ENCODE measurements around the gene PIK3C3.

PIK3C3 gene

GRCh38 chr18:42068030-42068429 is 113.0 kb downstream of the PIK3C3 start:
- in situ Hi-C loops (cut with HindIII; ENCODE audit: low sequenced_read_pairs) = no loop called here
- no peak for DNase-seq (ENCODE audit: low read depth)
- TF ChIP-seq, protein P1, sequence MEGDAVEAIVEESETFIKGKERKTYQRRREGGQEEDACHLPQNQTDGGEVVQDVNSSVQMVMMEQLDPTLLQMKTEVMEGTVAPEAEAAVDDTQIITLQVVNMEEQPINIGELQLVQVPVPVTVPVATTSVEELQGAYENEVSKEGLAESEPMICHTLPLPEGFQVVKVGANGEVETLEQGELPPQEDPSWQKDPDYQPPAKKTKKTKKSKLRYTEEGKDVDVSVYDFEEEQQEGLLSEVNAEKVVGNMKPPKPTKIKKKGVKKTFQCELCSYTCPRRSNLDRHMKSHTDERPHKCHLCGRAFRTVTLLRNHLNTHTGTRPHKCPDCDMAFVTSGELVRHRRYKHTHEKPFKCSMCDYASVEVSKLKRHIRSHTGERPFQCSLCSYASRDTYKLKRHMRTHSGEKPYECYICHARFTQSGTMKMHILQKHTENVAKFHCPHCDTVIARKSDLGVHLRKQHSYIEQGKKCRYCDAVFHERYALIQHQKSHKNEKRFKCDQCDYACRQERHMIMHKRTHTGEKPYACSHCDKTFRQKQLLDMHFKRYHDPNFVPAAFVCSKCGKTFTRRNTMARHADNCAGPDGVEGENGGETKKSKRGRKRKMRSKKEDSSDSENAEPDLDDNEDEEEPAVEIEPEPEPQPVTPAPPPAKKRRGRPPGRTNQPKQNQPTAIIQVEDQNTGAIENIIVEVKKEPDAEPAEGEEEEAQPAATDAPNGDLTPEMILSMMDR (IDR thresholded peaks at IDR 0.05; ENCODE audit: low read depth, low read length, missing control alignments) = no peak
- no peak overlapping the region for H3K4me3 ChIP-seq (ENCODE audit: low read depth, low read length)

DNA sequence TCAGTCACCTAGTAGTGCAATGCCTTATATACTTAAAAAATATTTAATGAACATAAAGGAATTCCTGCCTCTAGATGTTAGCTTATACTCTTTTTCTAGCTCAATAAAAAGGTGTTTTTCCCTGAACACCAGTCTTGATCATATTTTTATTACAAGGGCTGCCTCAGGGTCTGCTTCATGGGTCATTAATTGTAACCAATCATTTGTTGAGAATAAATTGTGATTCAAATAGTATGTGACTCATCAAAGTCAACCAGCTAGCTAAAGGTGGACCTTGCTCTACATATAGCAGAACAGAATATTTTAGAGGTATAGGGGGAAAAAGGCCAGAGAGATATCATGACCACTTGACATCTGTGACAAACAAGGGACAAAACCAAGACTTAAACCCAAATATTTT is 114.0 kb downstream of the PIK3C3 start:
- H3K4me3 ChIP-seq (ENCODE audit: low read depth, low read length) = no peak overlapping the region
- TF ChIP-seq, protein P1 (IDR thresholded peaks at IDR 0.05; ENCODE audit: low read depth, low read length, missing control alignments) = no peak
- in situ Hi-C loops (cut with HindIII; ENCODE audit: low sequenced_read_pairs) = no loop called here
- DNase-seq (ENCODE audit: low read depth) = no peak

DNA sequence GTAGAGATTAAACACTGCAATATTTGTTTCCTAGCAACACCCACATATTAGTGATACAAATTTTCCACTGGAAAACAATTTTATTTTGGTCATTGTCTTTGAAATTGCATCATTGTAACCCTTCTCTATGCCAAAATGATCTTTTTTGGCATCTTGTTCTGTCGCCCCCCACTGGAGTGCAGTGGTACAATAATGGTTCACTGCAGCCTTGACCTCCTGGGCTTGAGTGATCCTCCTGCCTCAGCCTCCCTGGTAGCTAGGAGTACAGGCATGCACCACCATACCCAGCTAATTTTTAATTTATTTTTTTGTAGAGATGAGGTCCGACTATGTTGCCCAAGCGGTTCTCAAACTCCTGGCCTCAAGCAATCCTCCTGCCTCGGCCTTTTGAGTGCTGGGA is 117.4 kb downstream of the PIK3C3 start:
- TF ChIP-seq, protein P1 (IDR thresholded peaks at IDR 0.05; ENCODE audit: low read depth, low read length, missing control alignments) = no peak
- DNase-seq (ENCODE audit: low read depth) = no peak
- in situ Hi-C loops (cut with HindIII; ENCODE audit: low sequenced_read_pairs) = no loop called here
- no peak overlapping the region for H3K4me3 ChIP-seq (ENCODE audit: low read depth, low read length)

DNA sequence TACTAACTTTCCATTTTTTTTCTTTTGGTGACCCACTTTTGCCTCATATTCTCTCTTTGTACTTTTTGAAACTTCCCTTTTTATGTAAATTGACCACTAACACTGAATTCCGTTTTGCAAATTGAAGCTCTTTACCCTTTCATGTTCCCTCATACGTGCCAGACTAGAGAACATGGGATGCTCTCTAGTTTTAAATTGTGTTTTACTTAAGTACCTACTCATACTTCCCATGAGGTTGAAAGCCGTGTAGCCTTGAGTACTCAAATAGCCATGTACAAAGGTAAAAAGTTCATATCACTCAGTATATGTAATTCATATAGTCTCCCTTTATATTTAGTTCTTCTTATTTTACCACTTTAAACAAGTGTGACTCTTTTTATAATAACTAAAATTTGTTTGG is 119.7 kb downstream of the PIK3C3 start:
- in situ Hi-C loops (cut with HindIII; ENCODE audit: low sequenced_read_pairs) = no loop called here
- H3K4me3 ChIP-seq (ENCODE audit: low read depth, low read length) = no peak overlapping the region
- TF ChIP-seq, protein P1 (IDR thresholded peaks at IDR 0.05; ENCODE audit: low read depth, low read length, missing control alignments) = no peak
- DNase-seq (ENCODE audit: low read depth) = no peak

DNA sequence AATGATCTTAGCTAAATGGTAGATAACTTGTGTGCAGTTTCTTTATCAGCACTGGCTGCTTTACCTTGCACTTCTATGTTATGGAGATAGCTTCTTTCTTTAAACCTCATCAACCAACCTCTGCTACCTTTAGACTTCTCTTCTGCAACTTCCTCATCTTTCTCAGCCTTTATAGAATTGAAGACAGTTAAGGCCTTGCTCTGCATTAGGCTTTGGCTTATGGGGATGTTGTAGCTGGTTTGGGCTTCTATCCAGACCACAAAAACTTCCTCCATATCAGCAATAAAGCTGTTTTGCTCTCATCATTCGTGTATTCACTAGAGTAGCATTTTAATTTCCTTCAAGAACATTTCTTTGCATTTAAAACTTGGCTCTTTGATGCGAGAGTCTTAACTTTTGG is 123.7 kb downstream of the PIK3C3 start:
- H3K4me3 ChIP-seq (ENCODE audit: low read depth, low read length) = no peak overlapping the region
- TF ChIP-seq, protein P1 (IDR thresholded peaks at IDR 0.05; ENCODE audit: low read depth, low read length, missing control alignments) = no peak
- DNase-seq (ENCODE audit: low read depth) = peak; percentile 39
- in situ Hi-C loops (cut with HindIII; ENCODE audit: low sequenced_read_pairs) = no loop called here

DNA sequence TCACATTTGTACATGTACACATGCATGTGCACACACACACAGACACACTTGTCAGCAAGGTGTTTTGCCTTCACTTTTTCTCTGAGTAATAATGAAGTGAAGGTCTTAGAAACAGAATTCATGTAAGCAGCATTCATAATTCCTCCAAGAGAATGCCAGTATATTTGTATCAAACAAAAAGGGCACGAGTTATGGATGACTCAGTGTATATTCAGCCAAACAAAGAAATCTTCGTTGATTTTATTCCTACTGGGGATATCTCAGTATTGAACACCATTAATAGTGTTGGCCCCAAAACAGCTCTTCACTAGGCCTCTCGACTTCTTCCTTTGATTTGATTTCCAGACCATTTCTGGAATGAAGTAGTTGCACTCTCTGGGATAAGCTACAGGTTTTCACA is 125.3 kb downstream of the PIK3C3 start:
- in situ Hi-C loops (cut with HindIII; ENCODE audit: low sequenced_read_pairs) = no loop called here
- DNase-seq (ENCODE audit: low read depth) = no peak
- TF ChIP-seq, protein P1 (IDR thresholded peaks at IDR 0.05; ENCODE audit: low read depth, low read length, missing control alignments) = no peak
- H3K4me3 ChIP-seq (ENCODE audit: low read depth, low read length) = no peak overlapping the region

Measured in astrocyte of the cerebellum (primary cell).